OCI-LY3 (cell line): ENCODE results near the gene A4GALT.

ENCODE experiments used
- EZH2phosphoT487 ChIP-seq: fragments of 200-600 bp; shearing (Covaris generic); IDR thresholded peaks from 2 replicates; pipeline ENCODE4 v1.6.1; 2018; ENCODE audit warnings: antibody characterized with exemption, mixed run types, low read depth
- TF ChIP-seq, protein P1 (sequence below): fragments of 200-600, 300-600 bp; sonication (generic); IDR thresholded peaks from 2 replicates; pipeline ENCODE4 v1.5.1; 2014; ENCODE audit warnings: antibody characterized with exemption, low read length, low read depth

DNA sequence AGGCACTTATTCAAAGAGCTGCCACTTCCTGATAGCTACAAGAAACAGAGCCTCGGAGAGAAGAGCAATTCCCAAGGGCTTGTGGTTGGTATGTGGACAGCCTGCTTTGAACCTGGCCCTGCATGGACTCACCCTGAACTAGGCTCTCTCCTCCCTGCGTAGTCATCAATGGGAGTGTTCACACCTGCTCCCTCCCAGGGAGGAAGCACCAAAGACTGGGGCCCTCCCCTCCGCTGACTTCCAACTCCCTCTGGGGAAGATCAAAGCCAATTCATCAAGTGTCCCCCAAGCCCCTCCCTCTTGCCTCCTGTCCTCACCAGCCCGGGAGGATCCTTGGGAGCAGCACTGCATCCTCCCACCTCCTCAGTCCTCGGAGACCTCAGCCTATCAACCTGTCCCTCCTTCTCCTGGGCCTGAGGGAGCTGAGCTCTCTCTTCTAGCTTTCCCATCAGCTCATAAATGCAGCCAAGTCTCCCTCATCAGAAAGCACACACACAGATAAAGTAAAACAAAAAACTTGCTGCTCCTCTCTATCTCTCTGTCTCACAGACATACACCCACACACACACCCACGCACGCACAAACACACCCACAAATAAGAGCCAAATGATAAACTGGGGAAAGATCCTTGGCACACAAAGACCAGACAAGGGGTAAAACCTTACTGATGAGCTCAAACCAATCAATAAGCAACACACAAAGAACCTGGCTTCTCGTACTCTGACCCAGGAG lies 3.3 kb downstream of the A4GALT start:
- TF ChIP-seq, protein P1, sequence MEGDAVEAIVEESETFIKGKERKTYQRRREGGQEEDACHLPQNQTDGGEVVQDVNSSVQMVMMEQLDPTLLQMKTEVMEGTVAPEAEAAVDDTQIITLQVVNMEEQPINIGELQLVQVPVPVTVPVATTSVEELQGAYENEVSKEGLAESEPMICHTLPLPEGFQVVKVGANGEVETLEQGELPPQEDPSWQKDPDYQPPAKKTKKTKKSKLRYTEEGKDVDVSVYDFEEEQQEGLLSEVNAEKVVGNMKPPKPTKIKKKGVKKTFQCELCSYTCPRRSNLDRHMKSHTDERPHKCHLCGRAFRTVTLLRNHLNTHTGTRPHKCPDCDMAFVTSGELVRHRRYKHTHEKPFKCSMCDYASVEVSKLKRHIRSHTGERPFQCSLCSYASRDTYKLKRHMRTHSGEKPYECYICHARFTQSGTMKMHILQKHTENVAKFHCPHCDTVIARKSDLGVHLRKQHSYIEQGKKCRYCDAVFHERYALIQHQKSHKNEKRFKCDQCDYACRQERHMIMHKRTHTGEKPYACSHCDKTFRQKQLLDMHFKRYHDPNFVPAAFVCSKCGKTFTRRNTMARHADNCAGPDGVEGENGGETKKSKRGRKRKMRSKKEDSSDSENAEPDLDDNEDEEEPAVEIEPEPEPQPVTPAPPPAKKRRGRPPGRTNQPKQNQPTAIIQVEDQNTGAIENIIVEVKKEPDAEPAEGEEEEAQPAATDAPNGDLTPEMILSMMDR = no peak
- TF ChIP-seq EZH2phosphoT487 = no peak
